KMS-11 (cell line): ENCODE results near the gene NECTIN1.

ENCODE experiments used
- H2AFZ ChIP-seq: fragments of 200-600 bp; sonication (generic); 2 replicates; pipeline ENCODE4 v1.6.1; 2016; ENCODE audit warnings: antibody characterized with exemption, mixed run types, low read depth
- H3K27ac ChIP-seq: fragments of 200-600 bp; sonication (generic); 2 replicates; pipeline ENCODE4 v1.6.1; 2016; ENCODE audit warnings: mild to moderate bottlenecking, mixed run types
- H3K27me3 ChIP-seq: fragments of 200-600 bp; sonication (generic); 2 replicates; pipeline ENCODE4 v1.6.1; 2017; ENCODE audit warnings: mild to moderate bottlenecking, low read depth, mixed run types, moderate library complexity; ENCODE audit not compliant: insufficient read depth
- H3K36me3 ChIP-seq: fragments of 200-600 bp; sonication (generic); 2 replicates; pipeline ENCODE4 v1.6.1; 2017; ENCODE audit warnings: mild to moderate bottlenecking, mixed run types; ENCODE audit not compliant: insufficient read depth
- H3K4me1 ChIP-seq: fragments of 200-600 bp; sonication (generic); 2 replicates; pipeline ENCODE4 v1.6.1; 2016; ENCODE audit warnings: mild to moderate bottlenecking, low read depth, mixed run types; ENCODE audit not compliant: poor library complexity, severe bottlenecking
- H3K4me2 ChIP-seq: fragments of 200-600 bp; sonication (generic); 2 replicates; pipeline ENCODE4 v1.7.0; 2016; ENCODE audit warnings: mild to moderate bottlenecking, mixed run types
- H3K4me3 ChIP-seq: fragments of 200-600 bp; sonication (generic); IDR thresholded peaks from 2 replicates; pipeline ENCODE4 v1.6.1; 2017; ENCODE audit warnings: low read depth, low read length, mixed read lengths; ENCODE audit not compliant: insufficient read depth
- H3K79me2 ChIP-seq: fragments of 200-600 bp; sonication (generic); 2 replicates; pipeline ENCODE4 v1.6.1; 2016; ENCODE audit warnings: low read depth, mixed run types; ENCODE audit not compliant: insufficient read depth
- H3K9ac ChIP-seq: fragments of 200-600 bp; sonication (generic); 2 replicates; pipeline ENCODE4 v1.6.1; 2016; ENCODE audit warnings: mild to moderate bottlenecking, mixed run types
- H4K20me1 ChIP-seq: fragments of 200-600 bp; sonication (generic); 2 replicates; pipeline ENCODE4 v1.6.1; 2016; ENCODE audit warnings: mild to moderate bottlenecking, mixed run types; ENCODE audit not compliant: insufficient read depth
- TF ChIP-seq, protein P1 (sequence below): fragments of 200-600 bp; sonication (generic); conservative IDR thresholded peaks from 2 replicates; pipeline ENCODE4 v1.6.1; 2017; ENCODE audit warnings: low read depth, mild to moderate bottlenecking, antibody characterized with exemption, low read length, moderate library complexity, mixed read lengths

NECTIN1 gene

DNA sequence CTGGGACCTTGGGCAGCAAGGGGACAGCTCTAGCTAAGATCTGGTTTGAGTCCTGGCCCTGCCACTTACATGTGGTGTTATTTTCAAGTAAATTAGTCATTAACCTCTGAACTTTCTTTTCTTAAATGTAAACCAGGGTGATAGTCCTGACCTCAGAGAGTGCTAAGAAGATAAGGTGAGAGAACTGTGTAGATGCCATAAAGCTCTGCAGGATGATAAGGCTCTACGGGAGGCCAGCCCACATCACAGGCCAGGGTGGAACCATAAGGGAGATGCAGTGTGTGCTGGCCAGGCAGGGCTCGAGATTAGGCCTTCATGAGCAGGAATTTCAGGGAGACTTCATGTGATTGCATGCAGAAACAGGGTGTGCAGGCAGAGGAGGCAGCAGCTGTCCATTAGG lies 24.2 kb downstream of the NECTIN1 start:
- TF ChIP-seq, protein P1, sequence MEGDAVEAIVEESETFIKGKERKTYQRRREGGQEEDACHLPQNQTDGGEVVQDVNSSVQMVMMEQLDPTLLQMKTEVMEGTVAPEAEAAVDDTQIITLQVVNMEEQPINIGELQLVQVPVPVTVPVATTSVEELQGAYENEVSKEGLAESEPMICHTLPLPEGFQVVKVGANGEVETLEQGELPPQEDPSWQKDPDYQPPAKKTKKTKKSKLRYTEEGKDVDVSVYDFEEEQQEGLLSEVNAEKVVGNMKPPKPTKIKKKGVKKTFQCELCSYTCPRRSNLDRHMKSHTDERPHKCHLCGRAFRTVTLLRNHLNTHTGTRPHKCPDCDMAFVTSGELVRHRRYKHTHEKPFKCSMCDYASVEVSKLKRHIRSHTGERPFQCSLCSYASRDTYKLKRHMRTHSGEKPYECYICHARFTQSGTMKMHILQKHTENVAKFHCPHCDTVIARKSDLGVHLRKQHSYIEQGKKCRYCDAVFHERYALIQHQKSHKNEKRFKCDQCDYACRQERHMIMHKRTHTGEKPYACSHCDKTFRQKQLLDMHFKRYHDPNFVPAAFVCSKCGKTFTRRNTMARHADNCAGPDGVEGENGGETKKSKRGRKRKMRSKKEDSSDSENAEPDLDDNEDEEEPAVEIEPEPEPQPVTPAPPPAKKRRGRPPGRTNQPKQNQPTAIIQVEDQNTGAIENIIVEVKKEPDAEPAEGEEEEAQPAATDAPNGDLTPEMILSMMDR = no peak
- Histone ChIP-seq H4K20me1 (no peaks in the 10 kb centered on the region), H3K27ac (no peak overlapping the region)

DNA sequence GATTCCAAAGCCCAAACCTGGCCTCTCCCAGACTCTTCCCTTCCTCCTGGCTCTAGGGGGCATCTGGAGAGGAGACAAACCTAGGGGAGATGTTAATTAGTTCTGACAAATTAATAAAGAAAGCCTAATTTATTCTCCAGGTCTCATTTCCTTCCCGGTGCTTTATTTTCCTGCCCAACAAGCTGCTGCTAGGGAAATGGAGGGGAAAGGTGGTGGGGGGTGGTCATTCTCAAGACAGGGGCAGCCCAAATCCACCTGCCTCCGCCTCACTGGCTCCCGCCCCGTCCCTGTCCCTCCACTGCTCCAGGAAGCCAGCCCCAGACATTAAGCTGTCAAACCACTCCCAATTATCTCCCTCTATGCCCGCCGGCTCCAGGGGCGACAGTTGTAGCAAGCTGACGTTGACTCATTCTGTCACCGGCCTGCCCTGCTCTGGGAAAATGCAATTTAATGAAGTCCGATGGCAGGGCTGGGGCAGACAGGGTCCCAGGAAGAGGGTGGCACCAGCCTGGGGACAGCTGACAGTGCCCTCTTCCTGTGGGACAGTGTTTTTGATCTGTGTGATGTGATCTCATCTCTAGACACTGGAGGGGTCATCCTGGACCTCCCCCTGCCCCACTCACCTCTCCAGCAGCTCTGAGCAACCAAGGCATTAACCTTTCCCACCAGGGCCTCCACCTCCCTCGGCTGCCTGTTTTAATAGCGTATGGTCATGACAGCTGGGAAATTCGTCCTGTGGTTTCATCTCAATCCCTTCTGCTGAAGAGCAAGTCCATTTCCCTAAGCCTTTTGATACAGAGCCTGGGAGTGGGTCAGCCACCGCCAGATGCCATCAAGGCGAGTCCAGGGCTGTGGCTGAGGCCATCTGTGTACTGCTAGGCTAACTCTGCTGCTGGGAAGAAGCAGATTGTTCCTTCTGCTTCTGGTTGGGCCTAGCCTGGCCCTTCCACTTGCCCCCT lies 27.1 kb downstream of the NECTIN1 start:
- H3K4me2 ChIP-seq = no peak overlapping the region
- no peaks in the 10 kb centered on the region for H3K4me1 ChIP-seq
- H3K4me3 ChIP-seq = no peak overlapping the region
- no peak overlapping the region for H2AFZ ChIP-seq
- H3K79me2 ChIP-seq = no peaks in the 10 kb centered on the region
- no peaks in the 10 kb centered on the region for H3K27me3 ChIP-seq
- no peak overlapping the region for H3K9ac ChIP-seq
- TF ChIP-seq, protein P1 = no peak
- H3K27ac ChIP-seq = no peak overlapping the region
- no peaks in the 10 kb centered on the region for H3K36me3 ChIP-seq
- H4K20me1 ChIP-seq = no peaks in the 10 kb centered on the region

More for the DNA sequence above, 24.2 kb downstream of the NECTIN1 start:
- Histone ChIP-seq H3K79me2 (no peaks in the 10 kb centered on the region), H3K27me3 (no peaks in the 10 kb centered on the region), H3K36me3 (no peaks in the 10 kb centered on the region), H2AFZ (no peak overlapping the region), H3K4me1 (no peaks in the 10 kb centered on the region), H3K4me3 (no peak overlapping the region), H3K9ac (no peak overlapping the region), H3K4me2 (no peak overlapping the region)

- Histone ChIP-seq H2AFZ (no peak overlapping the region), H4K20me1 (no peaks in the 10 kb centered on the region), H3K27me3 (no peaks in the 10 kb centered on the region), H3K4me2 (no peak overlapping the region), H3K27ac (no peak overlapping the region), H3K4me1 (peaks cover 9% of the 10 kb centered on the region), H3K79me2 (no peaks in the 10 kb centered on the region), H3K4me3 (no peak overlapping the region), H3K9ac (no peak overlapping the region), H3K36me3 (no peaks in the 10 kb centered on the region)
- TF ChIP-seq, protein P1 = no peak
These were observed 28.3 kb downstream of the NECTIN1 start for GRCh38 chr11:119700536-119701346.

GRCh38 chr11:119700030-119700429 lies 29.0 kb downstream of the NECTIN1 start:
- peaks cover 16% of the 10 kb centered on the region for H3K4me1 ChIP-seq

More at GRCh38 chr11:119700030-119700429, 29.0 kb downstream of the NECTIN1 start:
- no peak overlapping the region for H3K4me3 ChIP-seq
- TF ChIP-seq, protein P1 = no peak
- no peaks in the 10 kb centered on the region for H3K36me3 ChIP-seq
- H3K79me2 ChIP-seq = no peaks in the 10 kb centered on the region
- no peak overlapping the region for H3K9ac ChIP-seq
- no peak overlapping the region for H3K27ac ChIP-seq
- H2AFZ ChIP-seq = no peak overlapping the region
- H4K20me1 ChIP-seq = no peaks in the 10 kb centered on the region
- H3K27me3 ChIP-seq = no peaks in the 10 kb centered on the region
- no peak overlapping the region for H3K4me2 ChIP-seq
